ENCODE data around the gene DNAI7. TPM values are rescaled to one million over a fixed set of nuclear protein-coding genes. Genes with fewer than 3 reads are reported as not detected.

DNAI7 gene
- total RNA-seq, 1 donor from 2014 or later = 0.23 TPM

DNA sequence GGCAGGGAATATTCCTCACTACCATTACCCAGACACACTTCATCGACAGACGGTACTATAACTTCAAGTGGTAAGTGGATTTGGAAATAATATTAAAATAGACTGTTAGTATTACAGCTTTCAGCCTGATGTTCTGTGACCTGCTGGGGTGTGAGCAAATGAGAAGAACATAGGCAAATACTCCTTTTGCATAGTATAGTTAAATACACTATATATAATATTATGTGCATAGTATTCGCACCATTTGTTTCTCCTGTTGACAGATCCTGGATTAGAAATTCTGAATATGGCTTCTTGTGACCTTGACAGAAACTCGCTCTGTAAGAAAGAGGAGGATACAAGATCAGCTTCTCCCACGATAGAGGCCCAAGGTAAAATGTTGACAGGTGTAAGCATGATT, 115.6 kb downstream of the DNAI7 start:
- Mint-ChIP-seq H3K4me1 (ENCODE audit: low read depth) (peaks cover 5% of the 10 kb centered on the region), H3K27ac (no peak overlapping the region), H3K36me3 (ENCODE audit: low read depth) (peaks cover 22% of the 10 kb centered on the region), H3K9me3 (no peaks in the 10 kb centered on the region), H3K4me3 (no peak overlapping the region), H3K27me3 (ENCODE audit: insufficient read depth) (no peaks in the 10 kb centered on the region)
- intact Hi-C loops (cut with micrococcal nuclease) = loop anchor here (5.0 kb wide), 1 partner anchor 47 kb away; no protein-coding TSS in a partner anchor
- DNase-seq (ENCODE audit: low spot score) = no peak

DNA sequence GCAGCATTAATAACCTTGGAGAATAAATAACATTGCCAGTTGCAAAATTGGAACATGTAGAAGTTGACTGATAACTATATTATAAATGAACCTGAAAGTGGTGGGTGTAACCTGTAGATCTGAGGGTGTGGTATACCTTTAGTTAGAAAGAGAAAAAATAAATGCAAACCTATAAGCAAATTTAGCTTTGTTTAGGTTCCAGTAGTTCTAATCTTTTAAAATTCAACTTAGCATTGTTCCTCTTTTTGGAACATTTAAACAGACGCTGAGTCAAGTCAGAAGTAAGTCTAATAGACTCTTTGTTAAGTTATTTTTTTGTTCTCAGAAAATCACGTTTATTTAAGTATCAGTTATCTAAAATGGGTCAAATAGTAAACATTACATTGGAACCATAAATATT, 120.0 kb downstream of the DNAI7 start:
- Mint-ChIP-seq H3K4me1 (ENCODE audit: low read depth) (peaks cover 13% of the 10 kb centered on the region), H3K27me3 (ENCODE audit: insufficient read depth) (no peaks in the 10 kb centered on the region), H3K27ac (no peak overlapping the region), H3K36me3 (ENCODE audit: low read depth) (peaks cover 38% of the 10 kb centered on the region), H3K4me3 (no peak overlapping the region), H3K9me3 (no peaks in the 10 kb centered on the region)
- intact Hi-C loops (cut with micrococcal nuclease) = loop anchor here (5.0 kb wide), 1 partner anchor 43 kb away; no protein-coding TSS in a partner anchor
- DNase-seq (ENCODE audit: low spot score) = no peak

DNA sequence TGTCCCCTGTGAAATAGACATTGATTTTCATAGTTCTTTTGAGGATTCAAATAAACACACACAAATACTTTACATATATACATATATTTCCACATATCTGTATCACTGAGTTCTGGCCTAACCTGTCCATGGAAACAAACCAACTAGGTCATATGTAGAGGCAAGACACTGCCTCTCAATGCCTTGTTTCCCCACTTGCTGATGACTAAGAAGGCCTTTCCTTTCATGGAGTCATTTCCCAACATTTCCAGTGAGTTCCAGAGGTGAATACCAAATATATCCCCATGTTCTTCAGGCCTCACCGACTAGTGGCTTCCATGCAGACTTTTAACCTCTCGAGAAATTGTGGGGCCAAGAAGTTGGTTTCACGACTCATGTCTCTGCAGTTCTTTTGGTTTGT, 120.8 kb downstream of the DNAI7 start:
- Mint-ChIP-seq H3K27ac (no peak overlapping the region), H3K4me3 (no peak overlapping the region), H3K27me3 (ENCODE audit: insufficient read depth) (no peaks in the 10 kb centered on the region), H3K36me3 (ENCODE audit: low read depth) (peaks cover 37% of the 10 kb centered on the region), H3K4me1 (ENCODE audit: low read depth) (peaks cover 15% of the 10 kb centered on the region), H3K9me3 (no peaks in the 10 kb centered on the region)
- DNase-seq (ENCODE audit: low spot score) = no peak
- intact Hi-C loops (cut with micrococcal nuclease) = no loop called here

DNA sequence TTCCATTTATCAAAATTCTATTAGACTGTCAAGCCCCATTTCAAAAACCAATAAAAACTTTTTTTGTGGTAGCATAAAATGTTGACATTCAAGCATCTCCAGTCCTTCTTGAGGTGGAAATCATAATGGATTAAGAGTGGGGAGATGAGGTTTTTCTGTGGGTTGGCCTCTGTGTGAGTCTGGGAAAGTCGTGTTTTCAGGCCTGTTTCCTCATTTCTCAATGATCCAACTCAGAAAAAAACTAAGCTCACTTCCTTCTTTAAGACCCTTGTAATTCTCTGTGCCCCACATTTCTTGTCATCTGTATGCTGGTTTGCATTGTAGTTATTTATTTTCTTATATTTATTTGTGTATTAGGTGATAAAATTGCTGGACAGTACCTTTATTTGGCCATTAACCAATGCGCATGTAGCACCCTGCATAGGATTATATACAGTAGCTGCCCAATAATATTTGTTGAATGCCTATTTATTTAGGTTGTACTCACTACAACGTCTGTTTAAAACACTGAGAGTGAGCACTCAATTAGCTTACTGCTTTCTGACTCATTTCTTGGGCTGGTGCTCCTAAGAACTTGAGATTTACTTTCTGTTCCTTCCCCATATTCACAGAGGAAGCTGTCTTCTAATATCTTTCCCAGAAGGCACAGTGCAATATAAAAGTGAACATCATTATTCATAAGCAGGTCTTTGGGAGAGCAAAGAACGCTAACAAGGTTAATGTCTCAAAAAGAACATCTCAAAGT, 121.9 kb downstream of the DNAI7 start:
- peaks cover 25% of the 10 kb centered on the region for H3K4me1 Mint-ChIP-seq (ENCODE audit: low read depth)
- intact Hi-C loops (cut with micrococcal nuclease) = no loop called here
- H3K27ac Mint-ChIP-seq = no peak overlapping the region
- H3K9me3 Mint-ChIP-seq = no peaks in the 10 kb centered on the region
- peaks cover 45% of the 10 kb centered on the region for H3K36me3 Mint-ChIP-seq (ENCODE audit: low read depth)
- no peak for DNase-seq (ENCODE audit: low spot score)
- H3K27me3 Mint-ChIP-seq (ENCODE audit: insufficient read depth) = no peaks in the 10 kb centered on the region
- H3K4me3 Mint-ChIP-seq = no peak overlapping the region

DNA sequence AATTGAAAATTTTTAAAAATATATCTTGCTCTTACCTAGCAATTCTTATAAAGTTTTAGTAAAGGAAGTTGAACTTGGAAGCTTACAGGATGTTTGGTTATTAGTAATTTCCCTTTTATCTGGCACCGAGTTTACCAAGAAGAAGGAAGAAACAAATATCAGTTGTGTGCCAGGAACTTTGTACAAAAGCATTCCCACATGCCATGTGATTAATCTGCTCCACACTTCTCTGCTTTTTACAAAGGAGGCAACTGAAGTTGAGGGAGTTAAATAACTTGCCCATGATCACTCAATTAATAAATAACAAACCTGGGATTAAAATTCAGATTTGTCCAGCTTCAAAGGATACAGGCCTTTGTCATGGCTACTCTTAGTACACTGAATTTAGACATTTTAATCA, 123.6 kb downstream of the DNAI7 start:
- Mint-ChIP-seq H3K4me3 (no peak overlapping the region), H3K36me3 (ENCODE audit: low read depth) (peaks cover 55% of the 10 kb centered on the region), H3K27me3 (ENCODE audit: insufficient read depth) (no peaks in the 10 kb centered on the region), H3K9me3 (no peaks in the 10 kb centered on the region), H3K4me1 (ENCODE audit: low read depth) (peaks cover 31% of the 10 kb centered on the region), H3K27ac (no peak overlapping the region)
- no peak for DNase-seq (ENCODE audit: low spot score)
- intact Hi-C loops (cut with micrococcal nuclease) = no loop called here

DNA sequence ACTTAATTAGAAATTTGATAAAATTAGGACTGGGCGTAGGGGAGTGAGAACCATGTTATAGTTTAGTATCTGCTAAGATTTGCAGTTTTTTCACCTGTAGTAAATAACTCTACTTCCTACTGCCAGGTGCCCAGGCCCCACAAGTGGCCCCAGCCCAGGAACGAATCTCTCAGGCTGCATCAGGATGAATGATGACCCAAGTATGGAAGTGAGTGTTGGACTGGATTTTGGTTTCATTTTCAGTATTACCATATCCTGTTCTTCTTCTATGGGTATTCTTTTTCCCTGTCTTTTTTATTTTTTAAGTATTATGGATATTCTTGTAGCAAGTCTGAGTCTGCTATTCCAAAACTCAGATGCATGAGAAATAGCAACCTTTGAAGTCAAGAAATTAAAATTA, 125.7 kb downstream of the DNAI7 start:
- H3K27ac Mint-ChIP-seq = no peak overlapping the region
- H3K27me3 Mint-ChIP-seq (ENCODE audit: insufficient read depth) = no peaks in the 10 kb centered on the region
- peaks cover 28% of the 10 kb centered on the region for H3K4me1 Mint-ChIP-seq (ENCODE audit: low read depth)
- intact Hi-C loops (cut with micrococcal nuclease) = loop anchor here (1.0 kb wide), 1 partner anchor 11 kb away; no protein-coding TSS in a partner anchor
- peaks cover 59% of the 10 kb centered on the region for H3K36me3 Mint-ChIP-seq (ENCODE audit: low read depth)
- H3K4me3 Mint-ChIP-seq = no peak overlapping the region
- H3K9me3 Mint-ChIP-seq = no peaks in the 10 kb centered on the region
- DNase-seq (ENCODE audit: low spot score) = no peak

DNA sequence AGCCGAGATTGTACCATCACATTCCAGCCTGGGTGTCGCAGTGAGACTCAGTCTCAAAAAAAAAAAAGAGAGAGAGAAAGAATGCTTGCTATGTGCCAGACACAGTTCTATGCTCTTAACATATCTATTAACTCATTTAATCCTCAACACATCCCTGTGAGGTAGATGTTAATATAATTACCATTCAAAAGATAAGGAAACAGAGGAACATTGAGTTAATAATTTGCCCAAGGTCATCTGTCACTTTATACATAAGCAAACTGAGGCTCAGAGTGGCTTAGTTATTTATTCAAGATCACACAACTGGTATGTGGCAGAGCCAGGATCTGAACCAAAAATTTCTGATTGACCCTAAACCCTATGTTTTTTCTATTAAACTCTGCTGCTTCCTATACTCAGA, 129.9 kb downstream of the DNAI7 start:
- DNase-seq (ENCODE audit: low spot score) = no peak
- Mint-ChIP-seq H3K9me3 (no peaks in the 10 kb centered on the region), H3K4me1 (ENCODE audit: low read depth) (peaks cover 56% of the 10 kb centered on the region), H3K27ac (no peak overlapping the region), H3K36me3 (ENCODE audit: low read depth) (peaks cover 53% of the 10 kb centered on the region), H3K27me3 (ENCODE audit: insufficient read depth) (no peaks in the 10 kb centered on the region), H3K4me3 (no peak overlapping the region)
- intact Hi-C loops (cut with micrococcal nuclease) = no loop called here

DNA sequence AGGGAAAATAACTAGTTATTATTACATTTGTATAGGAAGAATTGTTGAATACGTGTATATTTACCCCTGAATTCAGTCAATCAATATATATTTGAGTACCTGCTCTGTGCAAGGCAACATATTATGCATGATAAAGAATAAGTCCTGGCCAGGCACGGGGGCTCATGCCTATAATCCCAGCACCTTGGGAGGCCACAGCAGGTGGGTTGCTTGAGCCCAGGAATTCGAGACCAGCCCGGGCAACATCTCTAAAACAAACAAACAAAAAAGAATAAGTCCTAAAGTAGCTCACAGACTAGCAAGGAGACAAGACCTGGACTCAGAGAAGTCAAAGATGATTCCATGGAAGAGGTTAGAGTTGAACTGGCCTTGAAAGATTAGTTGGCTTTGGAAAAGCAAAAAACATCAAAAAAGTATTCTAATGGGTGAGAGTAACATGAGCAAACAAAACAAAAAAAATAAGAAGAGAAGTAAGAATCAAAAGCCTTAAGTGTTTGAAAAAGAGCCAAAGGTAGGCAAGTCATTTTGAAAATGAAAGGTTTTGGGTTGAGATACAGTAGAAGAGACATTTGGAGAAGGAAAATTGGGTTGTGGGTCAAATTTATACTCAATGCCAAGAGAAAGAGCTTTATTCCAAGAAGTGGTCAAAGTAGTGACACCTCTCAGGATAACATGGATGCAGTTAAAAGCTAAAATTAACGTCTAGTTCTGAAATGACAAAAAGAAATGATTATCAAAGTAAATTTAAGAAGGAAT, 130.9 kb downstream of the DNAI7 start:
- DNase-seq (ENCODE audit: low spot score) = no peak
- no peaks in the 10 kb centered on the region for H3K9me3 Mint-ChIP-seq
- peak overlapping the region; percentile 19 for H3K27ac Mint-ChIP-seq
- H3K36me3 Mint-ChIP-seq (ENCODE audit: low read depth) = peaks cover 49% of the 10 kb centered on the region
- intact Hi-C loops (cut with micrococcal nuclease) = loop anchor here (1.0 kb wide), 1 partner anchor 12 kb away; a partner anchor contains a TSS
- no peaks in the 10 kb centered on the region for H3K27me3 Mint-ChIP-seq (ENCODE audit: insufficient read depth)
- H3K4me3 Mint-ChIP-seq = peak overlapping the region; percentile 3
- peaks cover 56% of the 10 kb centered on the region for H3K4me1 Mint-ChIP-seq (ENCODE audit: low read depth)

DNA sequence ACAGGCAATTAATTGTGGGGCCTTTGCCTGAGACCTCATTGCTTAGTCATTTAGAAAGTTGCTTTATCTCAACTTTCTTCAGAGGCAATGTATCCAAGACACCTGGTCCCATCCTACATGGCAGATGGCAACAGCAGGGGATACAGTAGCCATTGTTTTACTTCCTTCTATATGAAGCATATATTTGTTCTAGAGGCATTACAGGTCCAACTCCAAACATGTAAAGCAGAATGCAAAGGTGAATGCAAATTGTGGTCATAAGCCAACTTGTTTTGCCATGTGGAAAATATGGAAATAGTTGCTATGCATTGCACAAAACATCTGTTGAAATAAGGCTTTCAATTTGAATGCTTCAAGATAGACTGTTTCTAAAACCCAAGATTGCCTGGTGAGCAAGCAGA, 136.3 kb downstream of the DNAI7 start:
- intact Hi-C loops (cut with micrococcal nuclease) = loop anchor here (1.0 to 10.0 kb wide), 2 partner anchors 11 to 536 kb away; no protein-coding TSS in a partner anchor
- peaks cover 78% of the 10 kb centered on the region for H3K4me1 Mint-ChIP-seq (ENCODE audit: low read depth)
- H3K4me3 Mint-ChIP-seq = no peak overlapping the region
- peaks cover 21% of the 10 kb centered on the region for H3K36me3 Mint-ChIP-seq (ENCODE audit: low read depth)
- DNase-seq (ENCODE audit: low spot score) = no peak
- no peaks in the 10 kb centered on the region for H3K27me3 Mint-ChIP-seq (ENCODE audit: insufficient read depth)
- no peaks in the 10 kb centered on the region for H3K9me3 Mint-ChIP-seq
- peak overlapping the region; percentile 18 for H3K27ac Mint-ChIP-seq

Other genes starting within 250 kb of the DNAI7 start
- gene BCAT1, start 246.1 kb downstream of the DNAI7 start, total RNA-seq = 37.3 and 42.0 TPM in 2 replicates
- gene ETFRF1, start 77 bp upstream of the DNAI7 start, total RNA-seq = 9.7 and 10.4 TPM in 2 replicates
- 43.1 and 43.3 TPM in 2 replicates for gene KRAS, start 55.8 kb upstream of the DNAI7 start, total RNA-seq